Measurements from ENCODE around the gene SFXN4. TPM values are rescaled to one million over a fixed set of nuclear protein-coding genes. Genes with fewer than 3 reads are reported as not detected.

The SFXN4 gene
- total and polyA plus RNA-seq, 2 of the 13 experiments (the other 11 are each of a cell fraction or from before 2014, with no cell fraction given): 47.7 to 64.9 TPM

DNA sequence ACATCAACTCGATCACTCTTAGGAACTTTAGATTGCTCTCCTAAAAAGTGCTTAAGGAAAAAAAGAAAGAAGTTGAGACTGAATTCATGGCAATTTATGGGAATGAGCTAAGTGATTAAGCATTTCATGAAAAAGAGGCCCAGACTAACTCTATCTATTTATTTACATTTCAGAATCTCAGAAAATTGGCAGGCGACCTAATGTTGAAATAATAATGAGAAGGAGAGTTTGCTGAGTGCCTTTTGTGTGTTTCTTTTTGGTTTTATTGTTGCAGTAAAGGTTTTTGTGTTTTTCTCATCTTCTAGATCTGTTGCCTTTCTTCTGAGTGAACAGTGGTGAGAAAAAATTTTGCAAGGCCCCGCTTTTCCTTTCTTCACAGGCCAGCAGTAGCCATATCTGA lies 45.7 kb upstream of the SFXN4 start (continued):
- no peak for TF ChIP-seq RFX5 (IDR thresholded peaks at IDR 0.05; ENCODE audit: low read depth, low read length)
- TF ChIP-seq ZNF326 (CRISPR knock-in tag; IDR thresholded peaks at IDR 0.05; ENCODE audit: borderline replicate concordance): no peak
- no peak for TF ChIP-seq MTA3 (CRISPR knock-in tag; IDR thresholded peaks at IDR 0.05)

DNA sequence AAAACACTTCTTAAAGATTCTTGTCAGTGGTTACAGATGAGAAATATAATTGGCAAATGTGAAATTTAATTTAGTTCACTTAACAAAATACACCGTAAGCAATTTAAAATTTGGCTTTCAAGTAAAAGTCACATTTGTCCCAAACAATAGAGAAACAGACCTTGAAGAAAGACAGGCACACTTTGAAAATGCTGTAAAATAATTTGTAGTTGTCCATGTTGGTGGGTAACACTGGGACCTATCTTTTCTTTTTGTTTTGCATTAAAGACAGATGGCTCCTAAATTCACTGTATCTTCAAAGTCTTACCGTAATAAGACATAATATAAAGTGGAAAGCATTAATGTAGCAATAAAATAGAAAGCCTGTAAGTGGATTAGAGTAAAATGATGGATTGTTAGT lies 45.1 kb upstream of the SFXN4 start:
- 96% methylated on average over 2 of the region's 2 CpGs for WGBS (ENCODE audit: low lambda C conversion rate)
- DNase-seq (ENCODE audit: low spot score): no peak
- Histone ChIP-seq H3K27me3 (ENCODE audit: control insufficient read depth in 1 of 2, insufficient read depth in 2 of 2, low read length in 2 of 2) (no peaks in the 10 kb centered on the region; a peak in 2 of 5 replicates), H3K27ac (ENCODE audit: extremely low read length, insufficient read depth, low read length) (no peak overlapping the region), H3K4me2 (ENCODE audit: low read depth, low read length) (no peak overlapping the region), H3K79me2 (ENCODE audit: insufficient read depth, low read length) (peaks cover 40% of the 10 kb centered on the region), H2AFZ (ENCODE audit: low read length) (no peak overlapping the region), H3K4me1 (ENCODE audit: insufficient read depth, low read length) (peaks cover 36% of the 10 kb centered on the region), H3K4me3 (replicated peaks in 1 of 3; ENCODE audit: insufficient read depth in 1 of 3, low read depth in 2 of 3, low read length in 3 of 3) (no peak overlapping the region), H3K9me3 (ENCODE audit: low read length) (no peaks in the 10 kb centered on the region), H4K20me1 (ENCODE audit: insufficient read depth, low read length) (no peaks in the 10 kb centered on the region), H3K9ac (ENCODE audit: insufficient read depth, low read depth, low read length) (no peak overlapping the region), H3K36me3 (replicated peaks in 1 of 2; ENCODE audit: control insufficient read depth in 1 of 2, insufficient read depth in 2 of 2, low read length in 2 of 2) (peaks cover 0 to 6% of the 10 kb centered on the region in 2 experiments; a peak in 2 of 5 replicates)
- in situ Hi-C loops (cut with HindIII; ENCODE audit: extremely low pct_ligation_motif_present, low pct_unique_long_range_greater_than_20kb): no loop called here
- FAIRE-seq: no peak
- intact Hi-C loops (cut with micrococcal nuclease; ENCODE audit: unreplicated experiment): no loop called here
- CTCF ChIA-PET (ENCODE audit: low intra/inter-chr PET ratio, low total read pairs): no interaction called here
- BruUV-seq (replicated peaks): no TSS peak
- POLR2A ChIA-PET: interaction anchor here (2.5 kb wide), 1 partner anchor 61 kb away, joined by 15 read pairs; no protein-coding TSS in a partner anchor
- no peak for ATAC-seq
- TF ChIP-seq, protein P1, sequence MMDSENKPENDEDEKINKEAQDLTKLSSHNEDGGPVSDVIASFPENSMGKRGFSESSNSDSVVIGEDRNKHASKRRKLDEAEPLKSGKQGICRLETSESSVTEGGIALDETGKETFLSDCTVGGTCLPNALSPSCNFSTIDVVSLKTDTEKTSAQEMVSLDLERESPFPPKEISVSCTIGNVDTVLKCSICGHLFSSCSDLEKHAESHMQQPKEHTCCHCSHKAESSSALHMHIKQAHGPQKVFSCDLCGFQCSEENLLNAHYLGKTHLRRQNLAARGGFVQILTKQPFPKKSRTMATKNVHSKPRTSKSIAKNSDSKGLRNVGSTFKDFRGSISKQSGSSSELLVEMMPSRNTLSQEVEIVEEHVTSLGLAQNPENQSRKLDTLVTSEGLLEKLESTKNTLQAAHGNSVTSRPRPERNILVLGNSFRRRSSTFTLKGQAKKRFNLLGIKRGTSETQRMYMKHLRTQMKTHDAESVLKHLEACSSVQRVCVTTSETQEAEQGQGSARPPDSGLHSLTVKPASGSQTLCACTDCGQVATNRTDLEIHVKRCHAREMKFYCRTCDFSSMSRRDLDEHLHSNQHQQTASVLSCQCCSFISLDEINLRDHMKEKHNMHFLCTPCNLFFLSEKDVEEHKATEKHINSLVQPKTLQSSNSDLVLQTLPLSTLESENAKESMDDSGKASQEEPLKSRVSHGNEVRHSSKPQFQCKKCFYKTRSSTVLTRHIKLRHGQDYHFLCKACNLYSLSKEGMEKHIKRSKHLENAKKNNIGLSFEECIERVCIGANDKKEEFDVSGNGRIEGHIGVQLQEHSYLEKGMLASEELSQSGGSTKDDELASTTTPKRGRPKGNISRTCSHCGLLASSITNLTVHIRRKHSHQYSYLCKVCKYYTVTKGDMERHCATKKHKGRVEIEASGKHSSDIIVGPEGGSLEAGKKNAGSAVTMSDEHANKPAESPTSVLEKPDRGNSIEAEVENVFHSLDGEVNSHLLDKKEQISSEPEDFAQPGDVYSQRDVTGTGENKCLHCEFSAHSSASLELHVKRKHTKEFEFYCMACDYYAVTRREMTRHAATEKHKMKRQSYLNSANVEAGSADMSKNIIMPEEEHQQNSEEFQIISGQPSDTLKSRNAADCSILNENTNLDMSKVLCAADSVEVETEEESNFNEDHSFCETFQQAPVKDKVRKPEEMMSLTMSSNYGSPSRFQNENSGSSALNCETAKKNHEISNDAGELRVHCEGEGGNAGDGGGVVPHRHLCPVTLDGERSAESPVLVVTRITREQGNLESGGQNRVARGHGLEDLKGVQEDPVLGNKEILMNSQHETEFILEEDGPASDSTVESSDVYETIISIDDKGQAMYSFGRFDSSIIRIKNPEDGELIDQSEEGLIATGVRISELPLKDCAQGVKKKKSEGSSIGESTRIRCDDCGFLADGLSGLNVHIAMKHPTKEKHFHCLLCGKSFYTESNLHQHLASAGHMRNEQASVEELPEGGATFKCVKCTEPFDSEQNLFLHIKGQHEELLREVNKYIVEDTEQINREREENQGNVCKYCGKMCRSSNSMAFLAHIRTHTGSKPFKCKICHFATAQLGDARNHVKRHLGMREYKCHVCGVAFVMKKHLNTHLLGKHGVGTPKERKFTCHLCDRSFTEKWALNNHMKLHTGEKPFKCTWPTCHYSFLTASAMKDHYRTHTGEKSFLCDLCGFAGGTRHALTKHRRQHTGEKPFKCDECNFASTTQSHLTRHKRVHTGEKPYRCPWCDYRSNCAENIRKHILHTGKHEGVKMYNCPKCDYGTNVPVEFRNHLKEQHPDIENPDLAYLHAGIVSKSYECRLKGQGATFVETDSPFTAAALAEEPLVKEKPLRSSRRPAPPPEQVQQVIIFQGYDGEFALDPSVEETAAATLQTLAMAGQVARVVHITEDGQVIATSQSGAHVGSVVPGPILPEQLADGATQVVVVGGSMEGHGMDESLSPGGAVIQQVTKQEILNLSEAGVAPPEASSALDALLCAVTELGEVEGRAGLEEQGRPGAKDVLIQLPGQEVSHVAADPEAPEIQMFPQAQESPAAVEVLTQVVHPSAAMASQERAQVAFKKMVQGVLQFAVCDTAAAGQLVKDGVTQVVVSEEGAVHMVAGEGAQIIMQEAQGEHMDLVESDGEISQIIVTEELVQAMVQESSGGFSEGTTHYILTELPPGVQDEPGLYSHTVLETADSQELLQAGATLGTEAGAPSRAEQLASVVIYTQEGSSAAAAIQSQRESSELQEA (CRISPR knock-in tag; IDR thresholded peaks at IDR 0.05; ENCODE audit: not compliant biosample characterization): no peak
- TF ChIP-seq PAWR (CRISPR knock-in tag; IDR thresholded peaks at IDR 0.05; ENCODE audit: borderline replicate concordance) (no peak), ADNP (CRISPR knock-in tag; IDR thresholded peaks at IDR 0.05) (no peak), CBX1 (IDR thresholded peaks at IDR 0.05; ENCODE audit: low read depth) (no peak), ZNF766 (CRISPR knock-in tag; IDR thresholded peaks at IDR 0.05; ENCODE audit: borderline replicate concordance) (no peak)
- TF ChIP-seq, protein P2, sequence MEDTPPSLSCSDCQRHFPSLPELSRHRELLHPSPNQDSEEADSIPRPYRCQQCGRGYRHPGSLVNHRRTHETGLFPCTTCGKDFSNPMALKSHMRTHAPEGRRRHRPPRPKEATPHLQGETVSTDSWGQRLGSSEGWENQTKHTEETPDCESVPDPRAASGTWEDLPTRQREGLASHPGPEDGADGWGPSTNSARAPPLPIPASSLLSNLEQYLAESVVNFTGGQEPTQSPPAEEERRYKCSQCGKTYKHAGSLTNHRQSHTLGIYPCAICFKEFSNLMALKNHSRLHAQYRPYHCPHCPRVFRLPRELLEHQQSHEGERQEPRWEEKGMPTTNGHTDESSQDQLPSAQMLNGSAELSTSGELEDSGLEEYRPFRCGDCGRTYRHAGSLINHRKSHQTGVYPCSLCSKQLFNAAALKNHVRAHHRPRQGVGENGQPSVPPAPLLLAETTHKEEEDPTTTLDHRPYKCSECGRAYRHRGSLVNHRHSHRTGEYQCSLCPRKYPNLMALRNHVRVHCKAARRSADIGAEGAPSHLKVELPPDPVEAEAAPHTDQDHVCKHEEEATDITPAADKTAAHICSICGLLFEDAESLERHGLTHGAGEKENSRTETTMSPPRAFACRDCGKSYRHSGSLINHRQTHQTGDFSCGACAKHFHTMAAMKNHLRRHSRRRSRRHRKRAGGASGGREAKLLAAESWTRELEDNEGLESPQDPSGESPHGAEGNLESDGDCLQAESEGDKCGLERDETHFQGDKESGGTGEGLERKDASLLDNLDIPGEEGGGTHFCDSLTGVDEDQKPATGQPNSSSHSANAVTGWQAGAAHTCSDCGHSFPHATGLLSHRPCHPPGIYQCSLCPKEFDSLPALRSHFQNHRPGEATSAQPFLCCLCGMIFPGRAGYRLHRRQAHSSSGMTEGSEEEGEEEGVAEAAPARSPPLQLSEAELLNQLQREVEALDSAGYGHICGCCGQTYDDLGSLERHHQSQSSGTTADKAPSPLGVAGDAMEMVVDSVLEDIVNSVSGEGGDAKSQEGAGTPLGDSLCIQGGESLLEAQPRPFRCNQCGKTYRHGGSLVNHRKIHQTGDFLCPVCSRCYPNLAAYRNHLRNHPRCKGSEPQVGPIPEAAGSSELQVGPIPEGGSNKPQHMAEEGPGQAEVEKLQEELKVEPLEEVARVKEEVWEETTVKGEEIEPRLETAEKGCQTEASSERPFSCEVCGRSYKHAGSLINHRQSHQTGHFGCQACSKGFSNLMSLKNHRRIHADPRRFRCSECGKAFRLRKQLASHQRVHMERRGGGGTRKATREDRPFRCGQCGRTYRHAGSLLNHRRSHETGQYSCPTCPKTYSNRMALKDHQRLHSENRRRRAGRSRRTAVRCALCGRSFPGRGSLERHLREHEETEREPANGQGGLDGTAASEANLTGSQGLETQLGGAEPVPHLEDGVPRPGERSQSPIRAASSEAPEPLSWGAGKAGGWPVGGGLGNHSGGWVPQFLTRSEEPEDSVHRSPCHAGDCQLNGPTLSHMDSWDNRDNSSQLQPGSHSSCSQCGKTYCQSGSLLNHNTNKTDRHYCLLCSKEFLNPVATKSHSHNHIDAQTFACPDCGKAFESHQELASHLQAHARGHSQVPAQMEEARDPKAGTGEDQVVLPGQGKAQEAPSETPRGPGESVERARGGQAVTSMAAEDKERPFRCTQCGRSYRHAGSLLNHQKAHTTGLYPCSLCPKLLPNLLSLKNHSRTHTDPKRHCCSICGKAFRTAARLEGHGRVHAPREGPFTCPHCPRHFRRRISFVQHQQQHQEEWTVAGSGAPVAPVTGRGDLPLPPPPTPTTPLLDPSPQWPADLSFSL (CRISPR knock-in tag; IDR thresholded peaks at IDR 0.05): no peak
